ENCODE measurements around the gene AP3M1.

DNA sequence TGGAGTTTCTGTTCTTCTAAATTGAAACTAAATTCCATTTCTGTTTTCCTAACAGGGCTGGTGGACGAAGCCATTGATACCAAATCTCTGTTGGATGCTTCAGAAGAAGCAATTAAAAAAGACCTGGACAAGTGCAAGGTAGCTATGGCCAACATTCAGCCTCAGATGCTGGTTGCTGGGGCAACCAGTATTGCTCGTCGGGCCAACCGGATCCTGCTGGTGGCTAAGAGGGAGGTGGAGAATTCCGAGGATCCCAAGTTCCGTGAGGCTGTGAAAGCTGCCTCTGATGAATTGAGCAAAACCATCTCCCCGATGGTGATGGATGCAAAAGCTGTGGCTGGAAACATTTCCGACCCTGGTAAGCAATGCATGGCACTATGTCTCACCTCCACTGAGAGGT is 45.6 kb downstream of the AP3M1 start:
- TF ChIP-seq RAD21 (IDR thresholded peaks at IDR 0.05; ENCODE audit: low read depth): no peak
- TF ChIP-seq EP300 (IDR thresholded peaks at IDR 0.05; ENCODE audit: borderline replicate concordance): no peak
- TF ChIP-seq TCF12 (IDR thresholded peaks at IDR 0.05; ENCODE audit: low read depth): no peak
- no peak for TF ChIP-seq YY1 (IDR thresholded peaks at IDR 0.05; ENCODE audit: low read depth)
- TF ChIP-seq CEBPB (IDR thresholded peaks at IDR 0.05): no peak
- TF ChIP-seq EGR1 (IDR thresholded peaks at IDR 0.05): no peak
